EL (cell line): ENCODE measurements around the gene ANKRD33B.

ENCODE experiments used
- DNase-seq: peaks from one replicate; pipeline ENCODE4 v3.0.0-alpha.2; 2016

Gene ANKRD33B

GRCh38 chr5:10664180-10664769 lies 100.4 kb downstream of the ANKRD33B start:
- DNase-seq, result peak; percentile 55

DNA sequence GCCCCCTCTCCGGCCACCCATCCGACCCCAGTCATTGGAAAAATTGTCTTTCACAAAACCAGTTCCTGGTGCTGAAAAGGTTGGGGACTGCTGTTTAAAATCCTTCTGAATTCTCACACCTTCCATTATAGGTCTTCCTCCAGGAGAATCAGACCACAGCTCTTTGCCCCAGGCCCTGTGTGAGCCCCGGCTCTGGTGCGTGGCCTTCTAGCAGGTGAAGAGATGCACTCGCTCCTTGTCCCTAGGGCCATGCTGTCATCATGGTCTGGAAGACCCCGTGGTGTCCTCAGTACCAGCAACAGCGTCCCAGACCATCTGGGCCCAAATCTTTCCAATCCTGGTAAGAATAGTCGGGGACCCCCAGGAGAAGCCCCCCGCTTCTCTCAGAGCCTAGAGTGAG lies 101.9 kb downstream of the ANKRD33B start:
- no peak for DNase-seq

DNA sequence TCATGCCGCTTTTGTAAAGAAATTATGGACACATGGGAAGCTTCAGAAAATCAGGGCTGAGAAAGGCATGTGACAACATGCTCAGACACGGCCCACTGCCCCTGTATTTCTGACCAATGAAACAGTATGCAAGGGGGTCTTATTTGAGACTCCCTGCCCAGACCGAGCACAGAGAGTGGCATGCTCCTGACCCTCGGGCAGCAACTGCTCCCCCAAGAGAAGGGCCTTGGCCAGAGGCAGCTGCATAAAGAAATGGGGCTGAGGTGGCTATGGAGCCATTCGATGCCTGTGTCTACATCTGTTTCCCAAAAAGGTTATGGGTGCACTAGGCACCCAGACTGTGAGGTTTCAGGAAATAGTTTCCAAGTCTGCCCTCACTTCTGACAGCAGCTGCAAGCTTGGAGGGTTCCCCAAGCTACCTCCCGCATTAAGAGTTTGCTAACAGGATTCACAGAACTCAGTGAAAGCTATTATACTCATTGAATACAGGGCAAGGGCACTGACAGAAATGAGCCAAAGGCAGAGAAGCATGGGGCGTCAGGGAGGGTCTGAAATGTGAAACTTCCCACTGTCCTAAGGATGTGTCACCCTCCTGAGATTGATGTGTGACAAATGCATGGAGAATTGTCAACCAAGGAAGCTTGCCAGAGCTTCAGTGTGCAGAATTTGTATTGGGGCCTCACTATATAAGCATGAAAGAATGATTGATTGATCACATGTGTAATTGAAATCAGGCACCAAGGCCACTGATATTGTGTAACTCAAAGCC lies 102.8 kb downstream of the ANKRD33B start:
- DNase-seq, result no peak

DNA sequence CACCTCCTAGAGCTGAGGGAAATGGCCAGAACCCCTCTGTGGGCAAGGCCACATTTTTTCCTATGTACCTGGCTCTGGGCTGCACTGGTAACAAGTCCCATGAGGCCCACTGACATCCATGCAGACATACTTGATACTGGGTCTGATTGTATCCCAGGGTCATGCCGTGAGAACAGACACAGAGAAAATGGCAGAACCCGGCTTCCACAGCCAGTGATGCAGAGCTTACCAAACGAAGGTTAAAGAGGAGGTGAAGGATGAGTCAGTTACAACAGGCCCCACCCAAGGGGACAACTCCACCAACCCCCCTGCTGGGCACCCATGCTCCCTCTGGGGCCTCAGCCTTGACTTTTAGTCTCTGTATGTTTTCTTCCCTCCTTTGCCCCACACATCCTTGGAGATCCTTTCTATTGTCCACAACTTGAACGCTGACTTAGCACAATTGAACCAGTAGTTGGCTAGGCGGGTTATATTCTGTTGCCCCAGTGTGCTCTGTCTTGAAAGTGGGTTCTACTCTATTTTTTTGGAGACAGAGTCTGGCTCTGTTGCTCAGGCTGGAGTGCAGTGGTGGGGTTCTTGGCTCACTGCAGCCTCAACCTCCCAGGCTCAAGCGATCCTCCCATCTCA lies 103.7 kb downstream of the ANKRD33B start:
- DNase-seq, result no peak

DNA sequence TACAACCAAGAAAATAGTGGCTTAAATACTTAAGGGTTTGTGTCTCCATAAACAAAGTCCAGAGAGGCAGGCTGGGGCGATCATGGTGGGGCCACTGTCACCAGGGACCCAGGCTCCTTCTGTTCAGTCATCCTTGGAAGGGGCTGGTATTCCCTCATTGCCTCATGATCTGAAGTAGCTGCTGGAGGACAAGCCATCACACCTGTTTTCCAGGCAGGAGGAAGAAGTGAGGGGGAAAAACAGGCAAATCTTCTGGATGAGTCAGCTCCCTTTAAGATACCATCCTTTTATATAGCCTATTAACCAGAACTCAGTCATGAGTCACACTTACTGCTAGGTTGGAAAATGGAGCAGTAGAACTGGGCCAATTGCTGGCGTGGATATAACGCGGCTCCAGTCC lies 104.8 kb downstream of the ANKRD33B start:
- no peak for DNase-seq

DNA sequence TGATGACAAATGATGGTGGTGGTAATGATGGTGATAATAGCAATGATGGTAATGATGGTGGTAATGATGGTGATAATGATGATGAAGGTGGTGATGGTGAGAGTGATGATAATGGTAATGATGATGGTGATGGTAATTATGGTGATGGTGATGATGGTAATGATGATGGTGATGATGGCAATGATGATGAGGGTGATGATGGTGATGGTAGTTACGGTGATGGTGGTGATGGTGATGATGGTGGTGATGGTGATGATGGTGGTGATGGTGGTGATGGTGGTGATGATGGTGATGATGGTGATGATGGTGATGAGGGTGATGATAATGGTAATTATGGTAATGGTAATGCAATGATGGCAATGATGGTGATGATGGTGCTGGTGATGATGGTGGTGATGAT lies 106.1 kb downstream of the ANKRD33B start:
- no peak for DNase-seq

GRCh38 chr5:10671041-10672008 lies 107.5 kb downstream of the ANKRD33B start:
- no peak for DNase-seq

- no peak for DNase-seq
These were observed 108.5 kb downstream of the ANKRD33B start for GRCh38 chr5:10672146-10673016.

GRCh38 chr5:10673017-10673389 lies 109.1 kb downstream of the ANKRD33B start:
- no peak for DNase-seq

GRCh38 chr5:10673407-10673806 lies 109.5 kb downstream of the ANKRD33B start:
- no peak for DNase-seq

- DNase-seq, result no peak
These were observed 110.2 kb downstream of the ANKRD33B start for GRCh38 chr5:10674096-10674495.

DNA sequence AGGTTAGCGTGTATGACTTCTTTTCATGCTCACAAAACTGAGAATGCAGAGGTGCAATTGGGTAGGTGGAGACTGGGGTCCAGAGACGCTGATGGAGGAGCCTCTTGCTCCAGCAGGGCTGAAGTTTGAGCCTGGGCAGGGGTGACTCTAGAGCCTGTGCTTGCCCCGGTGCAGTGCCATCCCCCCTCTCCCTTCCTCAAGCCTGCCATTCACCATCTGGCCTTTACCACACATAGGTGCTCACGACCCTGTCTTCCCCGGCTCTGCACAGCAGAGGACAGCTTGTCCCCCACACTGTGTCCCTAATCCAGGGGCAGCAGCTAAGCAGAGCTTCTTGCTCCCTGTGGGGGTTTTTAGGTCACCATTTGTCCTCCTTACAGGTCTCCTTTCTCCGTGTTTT lies 110.7 kb downstream of the ANKRD33B start:
- DNase-seq, result no peak

DNA sequence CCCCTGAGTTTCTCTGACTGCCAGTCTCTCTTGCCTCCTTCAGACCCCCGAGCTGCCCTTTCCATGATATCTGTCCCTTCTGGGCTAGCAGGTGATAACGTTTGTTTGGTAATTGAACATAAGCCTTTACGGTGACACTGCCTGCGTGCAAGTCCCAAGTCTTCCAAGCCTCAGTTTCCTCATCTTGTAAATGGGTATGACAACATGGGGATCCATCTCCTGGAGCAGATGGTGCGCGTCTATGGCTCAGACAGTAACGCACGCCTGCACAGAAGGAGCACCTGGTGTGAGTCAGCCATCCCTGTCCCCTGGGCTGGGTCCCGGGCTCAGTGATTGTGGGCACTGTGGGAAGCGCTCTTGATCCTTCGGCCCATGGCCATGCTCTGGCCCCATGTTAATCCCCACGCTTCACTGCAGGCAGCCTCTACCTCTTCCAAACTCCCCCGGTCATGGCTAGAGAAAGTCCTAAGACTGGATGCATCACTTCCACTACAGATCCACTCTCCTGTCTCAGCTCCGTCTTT lies 111.4 kb downstream of the ANKRD33B start:
- DNase-seq, result no peak

- DNase-seq, result no peak
These were observed 112.4 kb downstream of the ANKRD33B start for GRCh38 chr5:10676224-10676623.

- DNase-seq, result no peak
These were observed 113.1 kb downstream of the ANKRD33B start for GRCh38 chr5:10676946-10677345.

DNA sequence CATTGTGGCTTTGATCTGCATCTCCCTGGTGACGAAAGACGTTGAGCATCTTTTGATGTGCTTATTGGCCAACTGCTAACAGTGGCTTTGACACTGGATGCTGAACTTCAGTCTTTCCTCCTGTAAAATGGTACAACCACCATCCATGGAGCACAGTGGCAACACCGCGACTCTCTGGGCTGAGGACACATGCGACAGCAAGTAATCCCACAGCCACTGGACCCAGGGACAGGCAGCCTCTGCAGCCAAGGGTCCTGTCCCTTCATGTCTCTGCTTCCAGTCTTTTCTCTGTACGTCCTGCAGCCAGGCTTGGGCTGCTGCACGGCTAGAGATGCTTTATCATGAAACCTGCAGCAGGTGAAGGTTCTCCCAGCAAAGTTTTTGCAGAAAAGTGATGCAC lies 113.7 kb downstream of the ANKRD33B start:
- no peak for DNase-seq

DNA sequence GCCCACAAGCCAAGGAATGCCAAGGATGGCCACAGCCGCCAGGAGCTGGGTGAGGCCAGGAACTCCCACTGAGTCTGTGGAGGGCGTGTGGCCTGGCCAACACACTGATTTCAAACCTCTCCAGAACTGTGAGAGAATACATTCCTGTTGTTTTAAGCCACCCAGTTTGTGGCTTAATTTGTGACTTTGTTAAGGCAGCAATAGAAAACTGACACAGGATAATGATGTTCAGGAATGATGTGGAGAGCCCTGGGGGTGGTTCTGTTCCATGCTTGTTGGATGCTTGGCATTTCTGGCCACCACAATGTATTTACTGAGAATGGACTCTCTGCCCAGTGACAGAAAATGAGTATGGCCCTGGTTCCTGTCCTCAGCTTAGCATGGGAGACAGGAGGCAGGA lies 114.4 kb downstream of the ANKRD33B start:
- DNase-seq, result peak; percentile 67

DNA sequence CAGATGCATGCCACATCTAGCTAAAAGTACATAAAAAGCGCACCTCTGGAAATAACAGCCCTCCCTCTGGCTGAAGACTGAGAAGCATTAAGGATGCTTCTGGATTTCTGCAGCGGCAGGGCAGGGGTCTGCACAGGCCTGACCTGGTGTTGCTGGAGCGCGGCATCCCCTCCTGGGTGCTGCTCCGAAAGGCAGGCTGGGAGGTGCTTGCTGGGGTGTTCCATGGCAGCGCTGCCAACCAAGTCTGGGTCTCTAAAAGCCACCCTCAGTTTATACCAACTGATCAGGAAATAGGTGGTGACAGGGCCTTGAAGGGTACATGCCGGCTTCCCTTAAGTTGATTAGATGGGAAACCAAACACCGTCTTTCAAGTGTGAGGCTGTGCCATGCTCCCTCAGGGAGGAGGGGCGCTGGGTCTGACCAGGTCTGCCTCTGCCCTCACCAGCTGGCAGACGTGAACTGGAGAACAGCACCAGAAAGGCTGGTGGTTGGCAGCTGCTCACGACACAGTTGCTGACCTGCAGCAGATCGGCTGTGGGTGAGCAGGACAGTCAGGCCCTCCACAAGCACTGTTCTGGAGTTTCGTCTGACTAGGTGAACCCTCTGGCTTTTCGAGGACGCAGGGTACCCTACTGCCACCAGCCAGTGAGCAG lies 115.6 kb downstream of the ANKRD33B start:
- DNase-seq, result no peak

DNA sequence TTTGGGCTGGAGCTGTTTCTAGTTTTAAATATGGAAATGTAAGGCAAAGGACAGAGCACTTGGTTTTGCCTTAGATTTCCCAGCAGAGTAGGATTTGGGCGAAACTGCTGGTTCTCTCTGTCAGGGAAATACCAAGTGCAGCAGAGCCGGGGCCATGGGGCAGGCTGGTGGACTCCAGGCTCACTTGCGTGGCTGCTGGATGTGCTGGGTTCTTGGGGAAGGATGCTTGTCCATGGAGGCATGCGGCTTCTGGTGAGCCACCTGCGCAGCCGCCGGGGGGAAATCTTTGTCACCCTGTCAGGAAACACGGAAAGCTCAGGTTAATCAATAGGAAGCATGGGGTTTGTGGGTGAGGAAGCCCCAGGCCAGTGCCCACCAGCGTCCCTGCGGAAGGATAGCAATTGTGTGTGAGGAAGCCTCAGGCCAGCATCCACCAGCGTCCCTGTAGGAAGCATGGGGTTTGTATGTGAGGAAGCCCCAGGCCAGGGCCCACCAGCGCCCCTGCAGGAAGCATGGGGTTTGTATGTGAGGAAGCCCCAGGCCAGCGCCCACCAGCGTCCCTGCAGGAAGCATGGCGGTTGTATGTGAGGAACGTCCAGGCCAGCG lies 117.1 kb downstream of the ANKRD33B start:
- DNase-seq, result no peak

DNA sequence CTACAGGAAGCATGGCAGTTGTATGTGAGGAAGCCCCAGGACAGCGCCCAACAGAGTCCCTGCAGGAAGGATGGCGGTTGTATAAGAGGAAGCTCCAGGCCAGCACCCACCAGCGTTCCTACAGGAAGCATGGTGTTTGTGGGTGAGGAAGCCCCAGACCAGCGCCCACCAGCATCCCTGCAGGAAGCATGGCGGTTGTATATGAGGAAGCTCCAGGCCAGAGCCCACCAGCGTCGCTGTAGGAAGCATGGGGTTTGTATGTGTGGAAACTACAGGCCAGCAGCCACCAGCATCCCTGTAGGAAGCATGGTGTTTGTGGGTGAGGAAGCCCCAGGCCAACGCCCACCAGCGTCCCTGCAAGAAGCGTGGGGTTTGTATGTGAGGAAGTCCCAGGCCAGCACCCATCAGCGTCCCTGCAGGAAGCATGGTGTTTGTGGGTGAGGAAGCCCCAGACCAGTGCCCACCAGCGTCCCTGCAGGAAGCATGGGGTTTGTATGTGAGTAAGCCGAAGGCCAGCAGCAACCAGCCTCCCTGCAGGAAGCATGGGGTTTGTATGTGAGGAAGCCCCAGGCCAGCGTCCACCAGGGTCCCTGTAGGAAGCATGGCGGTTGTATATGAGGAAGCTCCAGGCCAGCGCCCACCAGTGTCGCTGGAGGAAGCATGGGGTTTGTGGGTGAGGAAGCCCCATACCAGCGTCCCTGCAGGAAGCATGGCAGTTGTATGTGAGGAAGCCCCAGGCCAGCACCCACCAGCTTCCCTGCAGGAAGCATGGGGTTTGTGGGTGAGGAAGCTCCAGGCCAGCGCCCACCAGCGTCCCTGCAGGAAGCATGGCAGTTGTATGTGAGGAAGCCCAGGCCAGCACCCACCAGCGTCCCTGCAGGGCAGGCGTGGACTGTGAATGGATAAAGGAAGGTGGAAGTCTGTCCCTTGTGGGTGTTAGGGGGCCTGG lies 118.1 kb downstream of the ANKRD33B start:
- no peak for DNase-seq
